HG02571 (cell line): ENCODE data around the gene JMY.

Experiments used
- ATAC-seq: cut with Tn5 transposase; IDR thresholded peaks from one replicate; pipeline ENCODE4 v1.9.1; 2021; ENCODE audit warnings: mild to moderate bottlenecking, moderate library complexity; ENCODE audit not compliant: unreplicated experiment

JMY gene

GRCh38 chr5:79235634-79236361 lies at the start of gene JMY:
Gene JMY, plus strand, starts transcription at chr5:79236131. Its CDS starts 520 bp downstream, at chr5:79236651.
- peak; percentile 67 for ATAC-seq

- ATAC-seq = no peak
These were observed 49.5 kb upstream of the JMY start for GRCh38 chr5:79186455-79186854.

- no peak for ATAC-seq
These were observed 46.3 kb upstream of the JMY start for GRCh38 chr5:79189439-79190234.

GRCh38 chr5:79190235-79190529 lies 45.7 kb upstream of the JMY start:
- no peak for ATAC-seq

GRCh38 chr5:79191457-79191856 lies 44.5 kb upstream of the JMY start:
- no peak for ATAC-seq

- no peak for ATAC-seq
These were observed 42.3 kb upstream of the JMY start for GRCh38 chr5:79193643-79194042.

GRCh38 chr5:79200573-79201183 lies 35.3 kb upstream of the JMY start:
- ATAC-seq = no peak

- ATAC-seq = no peak
These were observed 34.7 kb upstream of the JMY start for GRCh38 chr5:79201206-79201605.

GRCh38 chr5:79202076-79202475 lies 33.9 kb upstream of the JMY start:
- ATAC-seq = no peak

- ATAC-seq = no peak
These were observed 30.0 kb upstream of the JMY start for GRCh38 chr5:79205965-79206364.

GRCh38 chr5:79206541-79206940 lies 29.4 kb upstream of the JMY start:
- ATAC-seq = no peak

GRCh38 chr5:79209505-79209904 lies 26.4 kb upstream of the JMY start:
- no peak for ATAC-seq

- ATAC-seq = no peak
These were observed 11.5 kb upstream of the JMY start for GRCh38 chr5:79224286-79224984.

GRCh38 chr5:79225026-79225425 lies 10.9 kb upstream of the JMY start:
- ATAC-seq = no peak

- no peak for ATAC-seq
These were observed 10.5 kb upstream of the JMY start for GRCh38 chr5:79225441-79225840.

- no peak for ATAC-seq
These were observed 8.4 kb upstream of the JMY start for GRCh38 chr5:79227484-79228025.

- ATAC-seq = peak; percentile 61
These were observed 6.4 kb upstream of the JMY start for GRCh38 chr5:79229357-79230174.

GRCh38 chr5:79235261-79235633 lies 684 bp upstream of the JMY start:
- peak; percentile 16 for ATAC-seq

- ATAC-seq = peak; percentile 23
These were observed 535 bp downstream of the JMY start for GRCh38 chr5:79236362-79236969.
